Osteocyte (in vitro differentiated cells): ENCODE measurements around the gene RFX2. TPM values are rescaled to one million over a fixed set of nuclear protein-coding genes. Genes with fewer than 3 reads are reported as not detected.

Source experiments
- DNase-seq: peaks from one replicate; pipeline ENCODE4 v3.0.0; 2021; ENCODE audit warnings: mixed read lengths; ENCODE audit not compliant: unreplicated experiment; ENCODE audit errors: extremely low spot score
- H3K27ac Mint-ChIP-seq: one replicate; pipeline ENCODE4 v1.8.0; 2021; ENCODE audit warnings: mild to moderate bottlenecking, mixed read lengths; ENCODE audit not compliant: unreplicated experiment
- H3K27me3 Mint-ChIP-seq: one replicate; pipeline ENCODE4 v1.8.0; 2021; ENCODE audit warnings: mixed read lengths; ENCODE audit not compliant: unreplicated experiment
- H3K36me3 Mint-ChIP-seq: one replicate; pipeline ENCODE4 v1.8.0; 2021; ENCODE audit warnings: mixed read lengths; ENCODE audit not compliant: unreplicated experiment
- H3K4me1 Mint-ChIP-seq: one replicate; pipeline ENCODE4 v1.8.0; 2021; ENCODE audit warnings: mixed read lengths; ENCODE audit not compliant: unreplicated experiment
- H3K4me3 Mint-ChIP-seq: one replicate; pipeline ENCODE4 v1.8.0; 2021; ENCODE audit warnings: mild to moderate bottlenecking, moderate library complexity, mixed read lengths; ENCODE audit not compliant: unreplicated experiment
- H3K9me3 Mint-ChIP-seq: one replicate; pipeline ENCODE4 v1.8.0; 2021; ENCODE audit warnings: mixed read lengths; ENCODE audit not compliant: unreplicated experiment
- total RNA-seq: library from RNA; stranded (reverse); gene quantifications from 2 replicates; pipeline ENCODE4 v1.2.1, GENCODE V29; 2021
- TF ChIP-seq, protein P1 (sequence below): fragments of 200-600 bp; sonication (generic); IDR thresholded peaks from 2 replicates; pipeline ENCODE4 v1.5.0; 2021; ENCODE audit warnings: antibody characterized with exemption, mild to moderate bottlenecking, moderate library complexity

RFX2 gene
- total RNA-seq, 1 donor from 2014 or later, result 5.3 TPM

DNA sequence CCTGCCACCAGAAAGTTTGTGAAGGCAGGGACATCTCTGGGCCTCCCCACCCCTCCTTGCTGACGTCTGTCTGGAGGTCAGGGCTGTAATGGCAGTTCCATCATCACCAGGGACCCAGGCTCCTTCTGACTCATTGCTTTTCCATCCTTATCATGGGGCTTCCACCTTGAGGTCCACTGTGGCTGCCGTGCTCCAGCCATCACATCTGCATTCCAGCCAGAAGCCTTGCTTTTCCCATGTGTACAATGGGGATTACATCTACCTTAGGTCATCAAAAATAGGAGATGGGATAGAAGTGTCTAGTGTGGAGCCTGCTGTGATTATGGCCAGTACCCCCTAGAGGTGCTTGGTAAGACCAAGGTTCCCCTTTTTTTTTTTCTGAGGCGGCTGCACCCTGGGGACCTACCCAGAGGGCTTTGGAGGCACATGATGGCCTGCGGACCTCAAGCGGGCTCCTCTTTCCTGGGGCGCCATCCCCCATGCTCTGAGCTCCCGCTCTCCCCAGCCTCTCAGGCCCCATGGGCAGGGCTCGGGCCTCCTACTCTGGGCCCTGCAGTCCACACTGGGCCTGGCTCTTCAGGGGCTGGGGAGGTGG, 119.0 kb downstream of the RFX2 start:
- no peak for DNase-seq
- Mint-ChIP-seq H3K36me3 (no peaks in the 10 kb centered on the region), H3K9me3 (no peaks in the 10 kb centered on the region), H3K27me3 (no peaks in the 10 kb centered on the region), H3K4me1 (peaks cover 28% of the 10 kb centered on the region), H3K27ac (no peak overlapping the region), H3K4me3 (no peak overlapping the region)
- TF ChIP-seq, protein P1, sequence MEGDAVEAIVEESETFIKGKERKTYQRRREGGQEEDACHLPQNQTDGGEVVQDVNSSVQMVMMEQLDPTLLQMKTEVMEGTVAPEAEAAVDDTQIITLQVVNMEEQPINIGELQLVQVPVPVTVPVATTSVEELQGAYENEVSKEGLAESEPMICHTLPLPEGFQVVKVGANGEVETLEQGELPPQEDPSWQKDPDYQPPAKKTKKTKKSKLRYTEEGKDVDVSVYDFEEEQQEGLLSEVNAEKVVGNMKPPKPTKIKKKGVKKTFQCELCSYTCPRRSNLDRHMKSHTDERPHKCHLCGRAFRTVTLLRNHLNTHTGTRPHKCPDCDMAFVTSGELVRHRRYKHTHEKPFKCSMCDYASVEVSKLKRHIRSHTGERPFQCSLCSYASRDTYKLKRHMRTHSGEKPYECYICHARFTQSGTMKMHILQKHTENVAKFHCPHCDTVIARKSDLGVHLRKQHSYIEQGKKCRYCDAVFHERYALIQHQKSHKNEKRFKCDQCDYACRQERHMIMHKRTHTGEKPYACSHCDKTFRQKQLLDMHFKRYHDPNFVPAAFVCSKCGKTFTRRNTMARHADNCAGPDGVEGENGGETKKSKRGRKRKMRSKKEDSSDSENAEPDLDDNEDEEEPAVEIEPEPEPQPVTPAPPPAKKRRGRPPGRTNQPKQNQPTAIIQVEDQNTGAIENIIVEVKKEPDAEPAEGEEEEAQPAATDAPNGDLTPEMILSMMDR, result no peak

DNA sequence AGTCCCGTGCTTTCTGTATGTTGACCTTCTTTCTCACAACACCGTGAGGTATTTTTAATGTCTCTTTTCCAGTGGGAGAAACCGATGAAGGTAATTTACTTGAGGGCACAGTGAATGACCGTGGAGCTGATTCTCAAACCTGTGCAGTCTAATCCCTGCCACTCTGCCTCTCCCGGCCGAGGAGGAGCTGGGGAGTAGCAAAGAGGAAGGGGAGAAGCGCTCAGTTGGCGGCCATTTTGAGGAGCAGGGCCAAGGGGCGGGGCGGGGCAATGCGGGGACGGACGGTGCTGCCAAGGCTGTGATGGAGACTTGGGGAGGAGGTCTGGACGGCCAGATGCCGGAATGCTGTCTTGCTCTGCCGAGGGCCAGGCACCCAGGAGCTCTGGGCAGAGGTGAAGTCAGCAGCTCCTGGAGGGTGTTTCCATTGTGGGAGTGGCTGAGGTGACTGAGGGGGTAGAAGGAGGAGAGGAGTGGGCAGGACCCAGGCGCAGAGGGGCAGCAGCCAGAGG, 120.0 kb downstream of the RFX2 start:
- TF ChIP-seq, protein P1, result no peak
- H3K4me3 Mint-ChIP-seq, result no peak overlapping the region
- no peak overlapping the region for H3K27ac Mint-ChIP-seq
- no peaks in the 10 kb centered on the region for H3K36me3 Mint-ChIP-seq
- DNase-seq, result no peak
- H3K27me3 Mint-ChIP-seq, result no peaks in the 10 kb centered on the region
- H3K9me3 Mint-ChIP-seq, result no peaks in the 10 kb centered on the region
- H3K4me1 Mint-ChIP-seq, result peaks cover 31% of the 10 kb centered on the region

- Mint-ChIP-seq H3K4me1 (peaks cover 34% of the 10 kb centered on the region), H3K36me3 (no peaks in the 10 kb centered on the region), H3K27ac (no peak overlapping the region), H3K9me3 (no peaks in the 10 kb centered on the region), H3K27me3 (no peaks in the 10 kb centered on the region), H3K4me3 (no peak overlapping the region)
- TF ChIP-seq, protein P1, result no peak
- no peak for DNase-seq
These were observed 120.8 kb downstream of the RFX2 start for GRCh38 chr19:5989388-5990074.

- DNase-seq, result no peak
- Mint-ChIP-seq H3K27ac (no peak overlapping the region), H3K4me1 (peaks cover 26% of the 10 kb centered on the region), H3K36me3 (no peaks in the 10 kb centered on the region), H3K4me3 (no peak overlapping the region), H3K27me3 (no peaks in the 10 kb centered on the region), H3K9me3 (no peaks in the 10 kb centered on the region)
- TF ChIP-seq, protein P1, result no peak
These were observed 121.5 kb downstream of the RFX2 start for GRCh38 chr19:5988517-5989387.
